ENCODE data around the gene APBA2. TPM values are rescaled to one million over a fixed set of nuclear protein-coding genes. Genes with fewer than 3 reads are reported as not detected.

The APBA2 gene
- polyA plus RNA-seq, 1 donor (not counting 4 experiments of a cell fraction or from before 2014, with no cell fraction given) = 5.5 TPM

DNA sequence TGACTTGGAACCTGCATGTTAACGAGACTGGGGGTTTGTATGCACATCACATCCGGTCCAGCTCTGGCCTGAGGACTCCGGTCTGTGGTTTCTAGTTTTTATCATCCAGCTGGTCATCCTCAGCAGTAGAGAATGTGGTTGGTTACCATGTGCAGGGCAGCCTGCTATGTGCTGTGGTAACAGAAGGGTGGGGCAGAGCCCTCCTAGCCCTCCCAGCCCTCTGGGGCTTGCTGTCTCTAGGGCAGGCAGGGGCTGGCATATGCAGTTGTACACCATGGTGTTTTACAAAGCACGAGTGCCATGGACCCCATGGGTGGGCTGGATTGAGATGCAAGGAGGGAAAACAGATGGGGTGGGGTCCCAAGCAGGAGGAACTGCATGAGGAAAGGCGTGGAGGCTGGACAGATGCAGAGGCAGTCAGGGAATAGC is 70.2 kb downstream of the APBA2 start:
- H2AFZ ChIP-seq (ENCODE audit: control insufficient read depth, low read length) = no peak overlapping the region
- no peak overlapping the region for H3K9ac ChIP-seq (ENCODE audit: control insufficient read depth, extremely low read depth, insufficient read depth, low read length)
- H3K9me3 ChIP-seq (ENCODE audit: control insufficient read depth, low read depth, low read length) = peaks cover 7% of the 10 kb centered on the region
- DNase-seq (ENCODE audit: low read depth, low spot score) (no peak), FAIRE-seq (no peak)
- dilution Hi-C loops (cut with MboI; ENCODE audit: extremely low pct_ligation_motif_present, low sequenced_read_pairs) = no loop called here
- H3K4me2 ChIP-seq (ENCODE audit: control insufficient read depth, extremely low read depth, insufficient read depth, low read depth, low read length) = no peak overlapping the region
- no peak overlapping the region for H3K27ac ChIP-seq (ENCODE audit: control insufficient read depth, insufficient read depth, low read length)
- no peaks in the 10 kb centered on the region for H3K79me2 ChIP-seq (ENCODE audit: control insufficient read depth, insufficient read depth, low read length)
- no peaks in the 10 kb centered on the region for H3K9me1 ChIP-seq (ENCODE audit: control insufficient read depth, extremely low read depth, insufficient read depth, low read length)
- TF ChIP-seq, protein P1, sequence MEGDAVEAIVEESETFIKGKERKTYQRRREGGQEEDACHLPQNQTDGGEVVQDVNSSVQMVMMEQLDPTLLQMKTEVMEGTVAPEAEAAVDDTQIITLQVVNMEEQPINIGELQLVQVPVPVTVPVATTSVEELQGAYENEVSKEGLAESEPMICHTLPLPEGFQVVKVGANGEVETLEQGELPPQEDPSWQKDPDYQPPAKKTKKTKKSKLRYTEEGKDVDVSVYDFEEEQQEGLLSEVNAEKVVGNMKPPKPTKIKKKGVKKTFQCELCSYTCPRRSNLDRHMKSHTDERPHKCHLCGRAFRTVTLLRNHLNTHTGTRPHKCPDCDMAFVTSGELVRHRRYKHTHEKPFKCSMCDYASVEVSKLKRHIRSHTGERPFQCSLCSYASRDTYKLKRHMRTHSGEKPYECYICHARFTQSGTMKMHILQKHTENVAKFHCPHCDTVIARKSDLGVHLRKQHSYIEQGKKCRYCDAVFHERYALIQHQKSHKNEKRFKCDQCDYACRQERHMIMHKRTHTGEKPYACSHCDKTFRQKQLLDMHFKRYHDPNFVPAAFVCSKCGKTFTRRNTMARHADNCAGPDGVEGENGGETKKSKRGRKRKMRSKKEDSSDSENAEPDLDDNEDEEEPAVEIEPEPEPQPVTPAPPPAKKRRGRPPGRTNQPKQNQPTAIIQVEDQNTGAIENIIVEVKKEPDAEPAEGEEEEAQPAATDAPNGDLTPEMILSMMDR (optimal IDR thresholded peaks at IDR 0.05 in 1 of 3, IDR thresholded peaks at IDR 0.05 in 1 of 3, conservative IDR thresholded peaks at IDR 0.05 in 1 of 3; ENCODE audit: extremely low read depth in 1 of 3, insufficient read depth in 2 of 3, low read length in 3 of 3) = no peak
- no peak for TF ChIP-seq EZH2 (IDR thresholded peaks at IDR 0.05; ENCODE audit: low read length)
- no peaks in the 10 kb centered on the region for H3K4me1 ChIP-seq (ENCODE audit: control insufficient read depth, extremely low read depth, insufficient read depth, low read length)
- H3K36me3 ChIP-seq (ENCODE audit: control insufficient read depth in 2 of 2, extremely low read depth in 1 of 2, insufficient read depth in 2 of 2, low read length in 2 of 2) = no peaks in the 10 kb centered on the region
- H3K27me3 ChIP-seq (ENCODE audit: control insufficient read depth, extremely low read depth, insufficient read depth, low read length) = no peaks in the 10 kb centered on the region
- H3K4me3 ChIP-seq (ENCODE audit: control insufficient read depth in 2 of 3, extremely low read depth in 1 of 3, insufficient read depth in 2 of 3, low read depth in 1 of 3, low read length in 3 of 3) = no peak overlapping the region
- H4K20me1 ChIP-seq (ENCODE audit: control insufficient read depth, extremely low read depth, insufficient read depth, low read length) = no peaks in the 10 kb centered on the region

DNA sequence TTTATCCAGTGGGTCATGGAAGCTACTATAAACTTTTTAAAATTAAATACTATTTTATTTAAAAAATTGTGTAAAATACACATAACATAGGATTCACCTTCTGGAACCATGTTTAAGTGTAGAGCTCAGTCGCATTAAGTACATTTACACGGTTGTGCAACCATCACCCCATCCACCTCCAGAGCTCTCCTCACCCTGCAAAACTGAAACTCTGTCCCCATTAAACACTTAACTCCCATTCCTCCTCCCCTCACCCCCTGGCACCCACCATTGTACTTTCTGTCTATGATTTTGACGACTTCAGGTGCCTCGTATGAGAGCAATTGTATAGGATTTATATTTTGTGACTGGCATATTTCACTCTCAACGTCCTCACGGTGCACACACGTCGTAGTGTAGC is 70.7 kb downstream of the APBA2 start:
- TF ChIP-seq EZH2 (IDR thresholded peaks at IDR 0.05; ENCODE audit: low read length) = no peak
- TF ChIP-seq, protein P1 (optimal IDR thresholded peaks at IDR 0.05 in 1 of 3, IDR thresholded peaks at IDR 0.05 in 1 of 3, conservative IDR thresholded peaks at IDR 0.05 in 1 of 3; ENCODE audit: extremely low read depth in 1 of 3, insufficient read depth in 2 of 3, low read length in 3 of 3) = no peak
- no peak for FAIRE-seq

More for the DNA sequence above, 70.7 kb downstream of the APBA2 start:
- H3K9ac ChIP-seq (ENCODE audit: control insufficient read depth, extremely low read depth, insufficient read depth, low read length) = no peak overlapping the region
- no peak overlapping the region for H3K27ac ChIP-seq (ENCODE audit: control insufficient read depth, insufficient read depth, low read length)
- dilution Hi-C loops (cut with MboI; ENCODE audit: extremely low pct_ligation_motif_present, low sequenced_read_pairs) = no loop called here
- no peaks in the 10 kb centered on the region for H3K36me3 ChIP-seq (ENCODE audit: control insufficient read depth in 2 of 2, extremely low read depth in 1 of 2, insufficient read depth in 2 of 2, low read length in 2 of 2)
- no peak overlapping the region for H2AFZ ChIP-seq (ENCODE audit: control insufficient read depth, low read length)
- H4K20me1 ChIP-seq (ENCODE audit: control insufficient read depth, extremely low read depth, insufficient read depth, low read length) = no peaks in the 10 kb centered on the region
- no peak overlapping the region for H3K4me3 ChIP-seq (ENCODE audit: control insufficient read depth in 2 of 3, extremely low read depth in 1 of 3, insufficient read depth in 2 of 3, low read depth in 1 of 3, low read length in 3 of 3)
- no peak for DNase-seq (ENCODE audit: low read depth, low spot score)
- H3K9me1 ChIP-seq (ENCODE audit: control insufficient read depth, extremely low read depth, insufficient read depth, low read length) = no peaks in the 10 kb centered on the region
- peaks cover 7% of the 10 kb centered on the region for H3K9me3 ChIP-seq (ENCODE audit: control insufficient read depth, low read depth, low read length)
- H3K4me1 ChIP-seq (ENCODE audit: control insufficient read depth, extremely low read depth, insufficient read depth, low read length) = no peaks in the 10 kb centered on the region
- no peak overlapping the region for H3K4me2 ChIP-seq (ENCODE audit: control insufficient read depth, extremely low read depth, insufficient read depth, low read depth, low read length)
- no peaks in the 10 kb centered on the region for H3K27me3 ChIP-seq (ENCODE audit: control insufficient read depth, extremely low read depth, insufficient read depth, low read length)
- no peaks in the 10 kb centered on the region for H3K79me2 ChIP-seq (ENCODE audit: control insufficient read depth, insufficient read depth, low read length)
